SK-N-SH treated with all-trans-retinoic acid at 6 μM for 48 hours (cell line): ENCODE data around the gene LSM4.

Source experiments
- CREB5 ChIP-seq: fragments of 250-450 bp; sonication (Bioruptor Pico); IDR thresholded peaks from 2 replicates; pipeline ENCODE4 v1.5.1; 2020; ENCODE audit warnings: low read depth, mild to moderate bottlenecking, moderate library complexity
- PPARA ChIP-seq: fragments of 250-450 bp; sonication (Bioruptor Pico); IDR thresholded peaks from 2 replicates; pipeline ENCODE4 v1.5.0; 2020; ENCODE audit warnings: mild to moderate bottlenecking, borderline replicate concordance
- SNAI2 ChIP-seq: fragments of 250-450 bp; sonication (Bioruptor Pico); IDR thresholded peaks from 2 replicates; pipeline ENCODE4 v1.5.0; 2020; ENCODE audit warnings: mild to moderate bottlenecking, moderate library complexity
- TOX ChIP-seq: fragments of 250-450 bp; sonication (Bioruptor Pico); IDR thresholded peaks from 2 replicates; pipeline ENCODE4 v1.8.0; 2021; ENCODE audit warnings: mild to moderate bottlenecking, moderate library complexity, borderline replicate concordance
- ZC3H10 ChIP-seq: fragments of 250-450 bp; sonication (Bioruptor Pico); IDR thresholded peaks from 2 replicates; pipeline ENCODE4 v1.5.1; 2021; ENCODE audit warnings: mild to moderate bottlenecking, moderate library complexity
- ZFP30 ChIP-seq: fragments of 450-650 bp; formaldehyde crosslinking; IDR thresholded peaks from 2 replicates; pipeline ENCODE4 v1.5.0; 2022; ENCODE audit warnings: mild to moderate bottlenecking, moderate library complexity
- ZNF8 ChIP-seq: fragments of 450-650 bp; formaldehyde crosslinking; IDR thresholded peaks from 2 replicates; pipeline ENCODE4 v1.5.0; 2020; ENCODE audit warnings: mild to moderate bottlenecking, moderate library complexity

GRCh38 chr19:18274219-18274780, 48.6 kb downstream of the LSM4 start, which contains the start of gene IQCN:
- TF ChIP-seq ZC3H10 (no peak), TOX (no peak), CREB5 (CRISPR knock-in tag) (no peak), ZNF8 (no peak), ZFP30 (no peak), SNAI2 (no peak), PPARA (CRISPR knock-in tag) (no peak)
